ENCODE data around the gene NPDC1. TPM values are rescaled to one million over a fixed set of nuclear protein-coding genes. Genes with fewer than 3 reads are reported as not detected.

Gene NPDC1
- total RNA-seq, 1 experiment from 2014 or later = 17.4 TPM

GRCh38 chr9:136994180-136994887 is 51.6 kb downstream of the NPDC1 start:
- DNase-seq (ENCODE audit: low read depth) = no peak

GRCh38 chr9:136992819-136993369 is 53.1 kb downstream of the NPDC1 start:
- no peak for DNase-seq (ENCODE audit: low read depth)

DNA sequence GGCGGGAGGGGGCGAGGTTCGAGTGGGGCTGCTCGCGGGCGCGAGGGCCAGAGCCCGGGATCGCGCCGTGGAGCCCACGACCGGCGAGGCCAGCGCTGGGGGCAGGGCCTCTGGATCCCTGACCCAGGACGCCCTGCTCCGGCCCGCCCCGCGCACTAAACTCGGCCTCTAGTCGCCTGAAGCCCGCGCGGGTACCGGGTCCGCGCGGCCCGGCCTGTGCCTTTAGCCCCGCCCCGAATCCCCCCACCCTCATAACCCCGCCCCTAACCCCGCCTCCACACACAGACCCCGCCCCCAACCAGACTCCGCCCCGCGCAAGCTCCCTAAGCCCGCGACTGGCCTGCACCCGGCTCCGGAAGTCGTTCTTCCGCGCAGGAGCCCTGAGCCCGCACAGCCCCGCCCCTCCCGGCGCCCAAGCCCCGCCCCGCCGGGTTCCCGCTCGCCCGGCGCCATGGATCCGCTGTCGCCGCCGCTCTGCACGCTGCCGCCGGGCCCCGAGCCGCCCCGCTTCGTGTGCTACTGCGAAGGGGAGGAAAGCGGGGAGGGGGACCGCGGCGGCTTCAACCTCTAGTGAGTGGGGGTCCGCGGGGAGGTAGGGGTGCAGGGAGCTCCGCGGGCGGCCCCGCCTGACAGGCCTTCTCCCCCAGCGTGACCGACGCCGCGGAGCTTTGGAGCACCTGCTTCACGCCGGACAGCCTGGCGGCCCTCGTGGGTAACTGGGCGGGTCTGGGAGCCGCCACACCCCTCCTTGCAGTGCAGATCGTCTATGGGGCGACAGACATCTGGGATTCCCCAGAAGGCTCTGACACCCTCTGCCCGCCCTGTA is 53.8 kb downstream of the NPDC1 start, which contains the start of gene PAXX:
Gene PAXX (plus strand): TSS at position 430 of the 826 bp plus-strand sequence. CDS start 22 bp downstream, at position 452.
- peak; percentile 96 for DNase-seq (ENCODE audit: low read depth)

DNA sequence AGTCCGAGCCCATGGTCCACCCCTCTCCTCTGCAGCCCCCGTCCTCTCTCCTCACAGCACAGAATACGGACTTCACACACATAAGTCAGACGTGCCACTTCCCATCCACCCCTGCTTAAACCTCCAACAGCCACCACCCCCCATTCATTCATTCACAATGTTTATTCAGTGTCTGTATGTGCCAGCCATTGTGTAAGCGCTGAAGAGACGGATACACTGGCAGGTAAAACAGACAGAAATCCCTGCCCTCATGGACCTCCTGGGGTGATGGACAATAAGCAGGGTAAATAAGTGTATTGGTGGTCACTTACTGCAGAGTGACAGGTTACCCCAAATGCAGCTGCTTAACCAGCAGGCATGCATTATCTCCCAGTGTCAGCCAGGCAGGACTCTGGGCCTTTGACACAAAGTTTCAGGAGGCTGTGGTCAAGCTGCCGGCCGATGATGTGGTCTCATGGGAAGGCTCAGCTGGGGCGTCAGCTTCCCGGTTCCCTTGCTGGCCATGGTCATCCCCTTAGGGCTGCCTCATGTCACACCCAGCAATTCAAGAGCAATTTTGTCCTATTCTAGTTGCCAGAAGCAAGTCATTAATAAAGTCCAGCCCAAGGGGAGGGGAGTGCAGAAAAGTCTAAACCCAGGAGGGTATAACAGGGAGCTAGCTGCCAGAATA is 55.6 kb downstream of the NPDC1 start:
- no peak for DNase-seq (ENCODE audit: low read depth)

Other genes with a start within 250 kb of the NPDC1 start
- gene CCDC183, start 249.8 kb downstream of the NPDC1 start, total RNA-seq (2014; rRNA removed; shearing (Covaris generic)) = 0.23 TPM in 1 of 2 replicates, not detected in the other
- 64.7 and 69.4 TPM in 2 replicates for gene RABL6, start 238.2 kb downstream of the NPDC1 start, total RNA-seq (2014; rRNA removed; shearing (Covaris generic))
- 0.18 and 0.74 TPM in 2 replicates for gene AJM1, start 203.7 kb downstream of the NPDC1 start, total RNA-seq (2014; rRNA removed; shearing (Covaris generic))
- gene PHPT1, start 196.8 kb downstream of the NPDC1 start, total RNA-seq (2014; rRNA removed; shearing (Covaris generic)) = 67.5 and 92.7 TPM in 2 replicates
- 2.1 and 6.1 TPM in 2 replicates for gene MAMDC4, start 193.8 kb downstream of the NPDC1 start, total RNA-seq (2014; rRNA removed; shearing (Covaris generic))
- gene EDF1, start 179.9 kb downstream of the NPDC1 start, total RNA-seq (2014; rRNA removed; shearing (Covaris generic)) = 379 and 424 TPM in 2 replicates
- gene TRAF2, start 159.7 kb downstream of the NPDC1 start, total RNA-seq (2014; rRNA removed; shearing (Covaris generic)) = 25.4 and 34.6 TPM in 2 replicates
- 98.8 and 99.2 TPM in 2 replicates for gene FBXW5, start 101.4 kb downstream of the NPDC1 start, total RNA-seq (2014; rRNA removed; shearing (Covaris generic))
- gene C8G, start 100.9 kb downstream of the NPDC1 start, total RNA-seq (2014; rRNA removed; shearing (Covaris generic)) = 1.2 TPM in 1 of 2 replicates, not detected in the other
- gene LCN12, start 93.9 kb downstream of the NPDC1 start, total RNA-seq (2014; rRNA removed; shearing (Covaris generic)) = not detected in 2 replicates
- not detected in 2 replicates for gene PTGDS, start 68.7 kb downstream of the NPDC1 start, total RNA-seq (2014; rRNA removed; shearing (Covaris generic))
- gene LCNL1, start 63.2 kb downstream of the NPDC1 start, total RNA-seq (2014; rRNA removed; shearing (Covaris generic)) = not detected in 2 replicates
- gene PAXX, start 53.8 kb downstream of the NPDC1 start, total RNA-seq (2014; rRNA removed; shearing (Covaris generic)) = 60.5 and 66.9 TPM in 2 replicates
- 0.18 and 3.9 TPM in 2 replicates for gene CLIC3, start 49.6 kb downstream of the NPDC1 start, total RNA-seq (2014; rRNA removed; shearing (Covaris generic))
- gene ABCA2, start 17.9 kb downstream of the NPDC1 start, total RNA-seq (2014; rRNA removed; shearing (Covaris generic)) = 1.2 and 2.2 TPM in 2 replicates
- gene FUT7, start 14.1 kb downstream of the NPDC1 start, total RNA-seq (2014; rRNA removed; shearing (Covaris generic)) = not detected in 2 replicates
- gene ENTPD2, start 7.9 kb upstream of the NPDC1 start, total RNA-seq (2014; rRNA removed; shearing (Covaris generic)) = not detected in 2 replicates
- gene SAPCD2, start 24.4 kb upstream of the NPDC1 start, total RNA-seq (2014; rRNA removed; shearing (Covaris generic)) = 69.8 and 86.6 TPM in 2 replicates
- 6.1 and 12.4 TPM in 2 replicates for gene UAP1L1, start 31.3 kb upstream of the NPDC1 start, total RNA-seq (2014; rRNA removed; shearing (Covaris generic))
- 57.5 and 61.9 TPM in 2 replicates for gene MAN1B1, start 40.8 kb upstream of the NPDC1 start, total RNA-seq (2014; rRNA removed; shearing (Covaris generic))
- 23.0 and 35.4 TPM in 2 replicates for gene DPP7, start 68.6 kb upstream of the NPDC1 start, total RNA-seq (2014; rRNA removed; shearing (Covaris generic))
- gene GRIN1, start 93.0 kb upstream of the NPDC1 start, total RNA-seq (2014; rRNA removed; shearing (Covaris generic)) = 0.06 TPM in 1 of 2 replicates, not detected in the other
- gene LRRC26, start 123.9 kb upstream of the NPDC1 start, total RNA-seq (2014; rRNA removed; shearing (Covaris generic)) = not detected in 2 replicates
- not detected in 2 replicates for gene TMEM210, start 125.9 kb upstream of the NPDC1 start, total RNA-seq (2014; rRNA removed; shearing (Covaris generic))
- gene ANAPC2, start 142.4 kb upstream of the NPDC1 start, total RNA-seq (2014; rRNA removed; shearing (Covaris generic)) = 11.3 and 23.5 TPM in 2 replicates
- 169 and 188 TPM in 2 replicates for gene SSNA1, start 142.5 kb upstream of the NPDC1 start, total RNA-seq (2014; rRNA removed; shearing (Covaris generic))
- 11.7 and 12.8 TPM in 2 replicates for gene TPRN, start 154.6 kb upstream of the NPDC1 start, total RNA-seq (2014; rRNA removed; shearing (Covaris generic))
- gene TMEM203, start 159.5 kb upstream of the NPDC1 start, total RNA-seq (2014; rRNA removed; shearing (Covaris generic)) = 62.3 and 65.4 TPM in 2 replicates
- 14.3 and 15.3 TPM in 2 replicates for gene NDOR1, start 159.5 kb upstream of the NPDC1 start, total RNA-seq (2014; rRNA removed; shearing (Covaris generic))
- not detected in 2 replicates for gene RNF208, start 176.1 kb upstream of the NPDC1 start, total RNA-seq (2014; rRNA removed; shearing (Covaris generic))
- 0.91 TPM in 1 of 2 replicates, not detected in the other for gene CYSRT1, start 179.0 kb upstream of the NPDC1 start, total RNA-seq (2014; rRNA removed; shearing (Covaris generic))
- 0.21 TPM in 1 of 2 replicates, not detected in the other for gene RNF224, start 181.3 kb upstream of the NPDC1 start, total RNA-seq (2014; rRNA removed; shearing (Covaris generic))
- not detected in 2 replicates for gene SLC34A3, start 184.7 kb upstream of the NPDC1 start, total RNA-seq (2014; rRNA removed; shearing (Covaris generic))
- 294 and 321 TPM in 2 replicates for gene TUBB4B, start 195.1 kb upstream of the NPDC1 start, total RNA-seq (2014; rRNA removed; shearing (Covaris generic))
- not detected in 2 replicates for gene STPG3, start 205.1 kb upstream of the NPDC1 start, total RNA-seq (2014; rRNA removed; shearing (Covaris generic))
- 62.2 and 74.7 TPM in 2 replicates for gene NELFB, start 209.2 kb upstream of the NPDC1 start, total RNA-seq (2014; rRNA removed; shearing (Covaris generic))
- gene TOR4A, start 231.5 kb upstream of the NPDC1 start, total RNA-seq (2014; rRNA removed; shearing (Covaris generic)) = 13.4 and 18.7 TPM in 2 replicates